ENCODE data around the gene KLHDC8B. TPM values are rescaled to one million over a fixed set of nuclear protein-coding genes. Genes with fewer than 3 reads are reported as not detected.

The KLHDC8B gene
- total RNA-seq, 1 experiment from 2014 or later: 6.8 TPM

GRCh38 chr3:49151610-49152009 is 19.8 kb upstream of the KLHDC8B start:
- POLR2A ChIA-PET: no interaction called here
- DNase-seq (ENCODE audit: low read depth, low spot score): no peak
- BruUV-seq (replicated peaks): no TSS peak
- ATAC-seq: no peak
- Histone ChIP-seq H3K36me3 (ENCODE audit: control insufficient read depth, insufficient read depth, low read length) (no peaks in the 10 kb centered on the region), H3K27me3 (ENCODE audit: control insufficient read depth, insufficient read depth, low read length) (no peaks in the 10 kb centered on the region), H3K4me1 (ENCODE audit: control insufficient read depth, insufficient read depth, low read length) (no peaks in the 10 kb centered on the region), H3K4me3 (ENCODE audit: low read depth in 2 of 2, low read length in 2 of 2) (no peak overlapping the region), H3K27ac (ENCODE audit: low read length) (no peak overlapping the region), H3K9me3 (ENCODE audit: control insufficient read depth, insufficient read depth, low read depth, low read length) (no peaks in the 10 kb centered on the region)
- CTCF ChIA-PET: no interaction called here
- in situ Hi-C loops (cut with HindIII; ENCODE audit: low pct_unique_long_range_greater_than_20kb, low sequenced_read_pairs) (no loop called here), intact Hi-C loops (cut with micrococcal nuclease; ENCODE audit: unreplicated experiment) (no loop called here)
- no peak for TF ChIP-seq TCF7L2 (IDR thresholded peaks at IDR 0.05; ENCODE audit: low read depth, low read length)
- no peak for TF ChIP-seq SIN3A (IDR thresholded peaks at IDR 0.05; ENCODE audit: borderline replicate concordance, insufficient read depth, low read depth, low read length)

GRCh38 chr3:49153349-49153912 is 18.0 kb upstream of the KLHDC8B start:
- ChIA-PET POLR2A (no interaction called here), CTCF (no interaction called here)
- H3K4me3 ChIP-seq (ENCODE audit: low read depth in 2 of 2, low read length in 2 of 2): no peak overlapping the region
- BruUV-seq (replicated peaks): no TSS peak
- TF ChIP-seq TCF7L2 (IDR thresholded peaks at IDR 0.05; ENCODE audit: low read depth, low read length) (no peak), SIN3A (IDR thresholded peaks at IDR 0.05; ENCODE audit: borderline replicate concordance, insufficient read depth, low read depth, low read length) (no peak), CTCF (IDR thresholded peaks at IDR 0.05) (no peak), REST (IDR thresholded peaks at IDR 0.05; ENCODE audit: insufficient read depth in 1 of 2, low read depth in 2 of 2, low read length in 1 of 2) (no peak), POLR2AphosphoS5 (IDR thresholded peaks at IDR 0.05; ENCODE audit: low read depth, low read length) (no peak)
- H3K9me3 ChIP-seq (ENCODE audit: control insufficient read depth, insufficient read depth, low read depth, low read length): no peaks in the 10 kb centered on the region
- ATAC-seq (no peak; the same call in 1 of the 2 replicates), DNase-seq (ENCODE audit: low read depth, low spot score) (no peak)
- H3K4me1 ChIP-seq (ENCODE audit: control insufficient read depth, insufficient read depth, low read length): no peaks in the 10 kb centered on the region
- H3K36me3 ChIP-seq (ENCODE audit: control insufficient read depth, insufficient read depth, low read length): no peaks in the 10 kb centered on the region
- intact Hi-C loops (cut with micrococcal nuclease; ENCODE audit: unreplicated experiment) (no loop called here), in situ Hi-C loops (cut with HindIII; ENCODE audit: low pct_unique_long_range_greater_than_20kb, low sequenced_read_pairs) (no loop called here)
- H3K27ac ChIP-seq (ENCODE audit: low read length): no peak overlapping the region
- no peaks in the 10 kb centered on the region for H3K27me3 ChIP-seq (ENCODE audit: control insufficient read depth, insufficient read depth, low read length)

GRCh38 chr3:49157289-49157688 is 14.1 kb upstream of the KLHDC8B start:
- POLR2A ChIA-PET: interaction anchor here (0.5 to 0.6 kb wide), 3 partner anchors 24 to 71 kb away, joined by 3 to 6 read pairs (median 3); no protein-coding TSS in a partner anchor
- ATAC-seq (no peak), DNase-seq (ENCODE audit: low read depth, low spot score) (no peak)
- CTCF ChIA-PET: no interaction called here
- H3K27me3 ChIP-seq (ENCODE audit: control insufficient read depth, insufficient read depth, low read length): no peaks in the 10 kb centered on the region
- no peaks in the 10 kb centered on the region for H3K36me3 ChIP-seq (ENCODE audit: control insufficient read depth, insufficient read depth, low read length)
- no TSS peak for BruUV-seq (replicated peaks)
- no peak overlapping the region for H3K4me3 ChIP-seq (ENCODE audit: low read depth in 2 of 2, low read length in 2 of 2)
- no peaks in the 10 kb centered on the region for H3K4me1 ChIP-seq (ENCODE audit: control insufficient read depth, insufficient read depth, low read length)
- TF ChIP-seq CTCF (IDR thresholded peaks at IDR 0.05): no peak
- TF ChIP-seq POLR2AphosphoS5 (IDR thresholded peaks at IDR 0.05; ENCODE audit: low read depth, low read length): no peak
- no peak for TF ChIP-seq TCF7L2 (IDR thresholded peaks at IDR 0.05; ENCODE audit: low read depth, low read length)
- no peak for TF ChIP-seq REST (IDR thresholded peaks at IDR 0.05; ENCODE audit: insufficient read depth in 1 of 2, low read depth in 2 of 2, low read length in 1 of 2)
- no peak for TF ChIP-seq SIN3A (IDR thresholded peaks at IDR 0.05; ENCODE audit: borderline replicate concordance, insufficient read depth, low read depth, low read length)
- no peaks in the 10 kb centered on the region for H3K9me3 ChIP-seq (ENCODE audit: control insufficient read depth, insufficient read depth, low read depth, low read length)
- H3K27ac ChIP-seq (ENCODE audit: low read length): no peak overlapping the region
- intact Hi-C loops (cut with micrococcal nuclease; ENCODE audit: unreplicated experiment): no loop called here
- in situ Hi-C loops (cut with HindIII; ENCODE audit: low pct_unique_long_range_greater_than_20kb, low sequenced_read_pairs): no loop called here

All from Panc1 (cell line).